H1 (cell line): ENCODE data around the gene CACNA1C. TPM values are rescaled to one million over a fixed set of nuclear protein-coding genes. Genes with fewer than 3 reads are reported as not detected.

Experiments
- CTCF ChIA-PET: fragments of 300-600 bp; sonication (Branson Sonifier 250); formaldehyde crosslinking; loops from one replicate; lab custom pipeline; 2021; ENCODE audit not compliant: partially characterized antibody; lab: Charles Lee
- POLR2A ChIA-PET: fragments of 300-600 bp; sonication (Branson Sonifier 250); formaldehyde crosslinking; loops from one replicate; lab custom pipeline; 2021; ENCODE audit warnings: inconsistent platforms; ENCODE audit not compliant: partially characterized antibody; lab: Charles Lee
- DNase-seq, 2 experiments: peaks; one replicate each; pipeline versions ENCODE4 v3.0.0 to v3.0.0-alpha.2; 2010 to 2022; ENCODE audit warnings: low spot score in 2 of 2, low read depth in 1 of 2, mixed read lengths in 1 of 2
- FAIRE-seq: peaks from 2 replicates; lab custom pipeline; 2011; peaks lifted over from hg19 to GRCh38; lab: Jason Lieb, UNC
- H2AFZ ChIP-seq: 2 replicates; pipeline ENCODE4 v1.8.1; 2012; ENCODE audit warnings: low read length, inconsistent platforms
- H2AK5ac ChIP-seq: 2 replicates; pipeline ENCODE4 v1.6.1; 2013; ENCODE audit warnings: low read depth, low read length
- H2BK120ac ChIP-seq: replicated peaks from 2 replicates; pipeline ENCODE3; 2013; ENCODE audit warnings: low read depth, low read length, inconsistent platforms
- H2BK12ac ChIP-seq: 2 replicates; pipeline ENCODE4 v1.6.1; 2013; ENCODE audit warnings: low read depth, low read length
- H2BK15ac ChIP-seq: 2 replicates; pipeline ENCODE4 v1.6.1; 2013; ENCODE audit warnings: low read length
- H2BK20ac ChIP-seq: 2 replicates; pipeline ENCODE4 v1.6.1; 2013; ENCODE audit warnings: low read length
- H2BK5ac ChIP-seq: 2 replicates; pipeline ENCODE4 v1.6.1; 2013; ENCODE audit warnings: low read depth, low read length
- H3K14ac ChIP-seq: 2 replicates; pipeline ENCODE4 v1.6.1; 2013; ENCODE audit warnings: inconsistent platforms; ENCODE audit not compliant: insufficient read length
- H3K18ac ChIP-seq: 2 replicates; pipeline ENCODE4 v1.6.1; 2013; ENCODE audit warnings: low read length; ENCODE audit errors: extremely low read depth
- H3K23ac ChIP-seq: 2 replicates; pipeline ENCODE4 v1.6.1; 2013; ENCODE audit warnings: inconsistent platforms; ENCODE audit not compliant: insufficient read length
- H3K23me2 ChIP-seq: 2 replicates; pipeline ENCODE4 v1.6.1; 2013; ENCODE audit warnings: low read depth, low read length
- H3K27ac ChIP-seq: 2 replicates; pipeline ENCODE4 v1.6.1; 2011; ENCODE audit warnings: low read depth, low read length, inconsistent platforms
- H3K27me3 ChIP-seq, 4 experiments: replicated peaks in 1 of 4; 1 replicate in 1 of 4; 2 replicates in 3 of 4; pipeline versions ENCODE4 v1.6.1 to v1.8.1; 2011 to 2013; ENCODE audit warnings: low read length in 3 of 4, mild to moderate bottlenecking in 3 of 4, inconsistent platforms in 2 of 4, mixed read lengths in 2 of 4, moderate library complexity in 1 of 4; ENCODE audit not compliant: control insufficient read depth in 3 of 4, insufficient read depth in 3 of 4; ENCODE audit errors: extremely low read depth in 1 of 4
- H3K36me3 ChIP-seq, 4 experiments: 2 replicates each; pipeline versions ENCODE4 v1.6.1 to v1.8.1; 2011 to 2013; ENCODE audit warnings: mild to moderate bottlenecking in 4 of 4, low read length in 3 of 4, moderate library complexity in 2 of 4, control low read depth in 1 of 4, inconsistent platforms in 1 of 4; ENCODE audit not compliant: insufficient read depth in 4 of 4, control insufficient read depth in 2 of 4
- H3K4ac ChIP-seq: replicated peaks from 2 replicates; pipeline ENCODE3; 2013; ENCODE audit warnings: low read length, low read depth, mixed read lengths, inconsistent platforms; ENCODE audit not compliant: insufficient read length
- H3K4me1 ChIP-seq, 4 experiments: replicated peaks in 1 of 4; 1 replicate in 1 of 4; 2 replicates in 3 of 4; pipeline versions ENCODE4 v1.6.1 to v1.8.1; 2011 to 2013; ENCODE audit warnings: low read length in 3 of 4, inconsistent platforms in 2 of 4, mixed read lengths in 1 of 4; ENCODE audit not compliant: insufficient read depth in 4 of 4, control insufficient read depth in 3 of 4
- H3K4me2 ChIP-seq, 2 experiments: 2 replicates each; pipeline versions ENCODE4 v1.6.1 to v1.8.1; 2011 to 2013; ENCODE audit warnings: low read depth in 2 of 2, low read length in 2 of 2, control low read depth in 1 of 2, inconsistent platforms in 1 of 2, mild to moderate bottlenecking in 1 of 2; ENCODE audit not compliant: insufficient read depth in 1 of 2
- H3K4me3 ChIP-seq, 4 experiments: fragments of 200-600, 300-600 bp in 1 of 4; sonication (generic), shearing (Covaris generic), sonication (Bioruptor Twin) in 1 of 4; 2 replicates each; pipeline versions ENCODE4 v1.5.1 to v1.8.1; 2011 to 2016; ENCODE audit warnings: low read length in 4 of 4, low read depth in 3 of 4, control low read depth in 2 of 4, inconsistent platforms in 2 of 4, mild to moderate bottlenecking in 2 of 4, mixed read lengths in 1 of 4, moderate library complexity in 1 of 4; ENCODE audit not compliant: insufficient read depth in 2 of 4; ENCODE audit errors: extremely low read depth in 1 of 4
- H3K56ac ChIP-seq: replicated peaks from 2 replicates; pipeline ENCODE3; 2013; ENCODE audit warnings: low read depth, mild to moderate bottlenecking, mixed read lengths, low read length, inconsistent platforms; ENCODE audit not compliant: insufficient read length
- H3K79me1 ChIP-seq: 2 replicates; pipeline ENCODE4 v1.6.1; 2013; ENCODE audit warnings: low read depth, low read length, control low read depth
- H3K79me2 ChIP-seq, 2 experiments: 2 replicates each; pipeline versions ENCODE4 v1.6.1 to v1.8.1; 2012 to 2013; ENCODE audit warnings: low read length in 2 of 2, mild to moderate bottlenecking in 2 of 2, inconsistent platforms in 1 of 2; ENCODE audit not compliant: insufficient read depth in 2 of 2, control insufficient read depth in 1 of 2
- H3K9ac ChIP-seq, 4 experiments: replicated peaks in 1 of 4; 1 replicate in 1 of 4; 2 replicates in 3 of 4; pipeline versions ENCODE4 v1.6.1 to v1.8.1; 2011 to 2013; ENCODE audit warnings: low read depth in 3 of 4, low read length in 3 of 4, control low read depth in 2 of 4, mild to moderate bottlenecking in 2 of 4, moderate library complexity in 2 of 4, inconsistent platforms in 1 of 4; ENCODE audit errors: extremely low read depth in 1 of 4
- H3K9me3 ChIP-seq, 2 experiments: 2 replicates each; pipeline versions ENCODE4 v1.6.1 to v1.8.1; 2012 to 2013; ENCODE audit warnings: mild to moderate bottlenecking in 2 of 2, moderate library complexity in 2 of 2, control low read depth in 1 of 2, inconsistent platforms in 1 of 2, low read depth in 1 of 2, low read length in 1 of 2, mixed read lengths in 1 of 2; ENCODE audit not compliant: insufficient read depth in 2 of 2
- H4K20me1 ChIP-seq, 2 experiments: replicated peaks in 1 of 2; 2 replicates each; pipeline versions ENCODE3 to v1.8.1; 2011 to 2013; ENCODE audit warnings: inconsistent platforms in 2 of 2, low read length in 2 of 2, mild to moderate bottlenecking in 1 of 2; ENCODE audit not compliant: insufficient read depth in 2 of 2, control insufficient read depth in 1 of 2
- H4K5ac ChIP-seq: 2 replicates; pipeline ENCODE4 v1.6.1; 2013; ENCODE audit warnings: low read length, low read depth, mixed read lengths, inconsistent platforms; ENCODE audit not compliant: insufficient read length
- H4K8ac ChIP-seq: 2 replicates; pipeline ENCODE4 v1.8.0; 2013; ENCODE audit warnings: mild to moderate bottlenecking, moderate library complexity, low read length, inconsistent platforms; ENCODE audit not compliant: insufficient read depth; ENCODE audit errors: extremely low read depth
- H4K91ac ChIP-seq: replicated peaks from 2 replicates; pipeline ENCODE3; 2013; ENCODE audit warnings: low read length, mixed read lengths, inconsistent platforms; ENCODE audit not compliant: insufficient read length
- ASH2L ChIP-seq: fragments of 200-600, 300-600 bp; sonication (generic); IDR thresholded peaks from one replicate; pipeline ENCODE4 v1.7.1; 2017; ENCODE audit warnings: low read length
- CBX8 ChIP-seq: fragments of 300-800, 300-1000 bp; sonication (generic); IDR thresholded peaks from 2 replicates; pipeline ENCODE4 v1.7.1; 2016; ENCODE audit warnings: low read depth, low read length, borderline replicate concordance
- GTF2F1 ChIP-seq: IDR thresholded peaks from 2 replicates; pipeline ENCODE4 v1.6.1; 2012; ENCODE audit warnings: low read depth, low read length, improper control_type of control experiment, borderline replicate concordance
- KDM4A ChIP-seq: IDR thresholded peaks from one replicate; pipeline ENCODE4 v1.7.1; 2012; ENCODE audit warnings: low read depth, mild to moderate bottlenecking, moderate library complexity, low read length, inconsistent platforms; ENCODE audit not compliant: severe bottlenecking
- RAD21 ChIP-seq, 2 experiments: IDR thresholded peaks in 1 of 2; conservative IDR thresholded peaks in 1 of 2; 2 replicates each; pipeline ENCODE4 v1.6.1; 2011; ENCODE audit warnings: low read depth in 2 of 2, low read length in 2 of 2, improper control_type of control experiment in 1 of 2, inconsistent platforms in 1 of 2, mild to moderate bottlenecking in 1 of 2, moderate library complexity in 1 of 2
- RXRA ChIP-seq: IDR thresholded peaks from 2 replicates; pipeline ENCODE4 v1.6.1; 2011; ENCODE audit warnings: low read depth, mild to moderate bottlenecking, low read length, moderate library complexity; ENCODE audit not compliant: insufficient read depth
- SIX5 ChIP-seq: IDR thresholded peaks from 2 replicates; pipeline ENCODE4 v1.6.1; 2011; ENCODE audit warnings: mild to moderate bottlenecking, low read depth, low read length
- TCF12 ChIP-seq: IDR thresholded peaks from 2 replicates; pipeline ENCODE4 v1.6.1; 2011; ENCODE audit warnings: low read depth, mild to moderate bottlenecking, low read length
- WGBS, 2 experiments: shearing (Covaris generic) in 1 of 2; methylation state at CpG; one replicate each; pipeline versions ENCODE4 v1.1.6 to v1.1.7; 2013 to 2015; ENCODE audit warnings: low lambda C conversion rate in 2 of 2, mixed read lengths in 2 of 2, inconsistent platforms in 1 of 2, low coverage in 1 of 2, missing lambda C conversion rate in 1 of 2; ENCODE audit not compliant: insufficient replicate concordance in 2 of 2, insufficient coverage in 1 of 2, insufficient read length in 1 of 2; ENCODE audit errors: extremely low coverage in 1 of 2, missing lambda C conversion rate in 1 of 2; 5-methylcytosine and 5-hydroxymethylcytosine counted together
- polyA plus RNA-seq, 7 experiments: library from polyadenylated mRNA; depleted of rRNA in 3 of 7; stranded (reverse) in 5 of 7; unstranded in 2 of 7; fragments of >200 nt in 5 of 7; fragments of 200-250 nt in 2 of 7; gene quantifications; 1 replicate in 5 of 7; 2 replicates in 1 of 7; 4 replicates in 1 of 7; pipeline versions ENCODE4 v1.2.1 to v1.2.3, GENCODE V29; 2011 to 2013; ENCODE audit warnings: missing spikeins in 2 of 7, mixed read lengths in 2 of 7
- total RNA-seq: library from RNA; stranded (reverse); fragmentation: NEBNext Ultra II Directional; extraction: Animal tissue kit (Norgen Biotek cat#: 25700); gene quantifications from 2 replicates; pipeline ENCODE4 v1.2.1, GENCODE V29; 2021

Gene CACNA1C
- total and polyA plus RNA-seq, 2 of the 8 experiments (the other 6 are each of a cell fraction or from before 2014, with no cell fraction given) = 1.3 TPM

- WGBS, 2 experiments = 93% methylated on average over 3 of the region's 3 CpGs; no CpG with 5 or more reads in 1 of the 2 experiments
- Histone ChIP-seq H3K23me2 (no peaks in the 10 kb centered on the region), H3K14ac (no peak overlapping the region), H3K9ac (no peak overlapping the region), H3K79me1 (no peaks in the 10 kb centered on the region), H3K9me3 (0 out of 4 replicates have a peak, but pooled peaks cover 0 to 2% of the 10 kb centered on the region in 2 experiments), H3K27ac (no peak overlapping the region), H3K56ac (no peak overlapping the region), H3K36me3 (no peaks in the 10 kb centered on the region), H3K4me2 (no peak overlapping the region), H2AK5ac (no peak overlapping the region), H2BK20ac (no peak overlapping the region), H3K23ac (no peak overlapping the region), H2BK5ac (no peak overlapping the region), H3K18ac (no peak overlapping the region), H3K4me1 (peaks cover 0 to 4% (median 0%) of the 10 kb centered on the region in 4 experiments; a peak in 1 of 7 replicates), H2BK15ac (no peak overlapping the region), H3K4me3 (no peak overlapping the region), H2BK12ac (no peak overlapping the region), H2BK120ac (no peak overlapping the region), H4K20me1 (peaks cover 0 to 2% of the 10 kb centered on the region in 2 experiments), H4K91ac (no peak overlapping the region), H3K4ac (no peak overlapping the region), H4K5ac (no peak overlapping the region), H2AFZ (no peak overlapping the region), H3K79me2 (no peaks in the 10 kb centered on the region), H4K8ac (no peak overlapping the region), H3K27me3 (no peaks in the 10 kb centered on the region)
- no peak for DNase-seq
- ChIA-PET POLR2A (no interaction called here), CTCF (interaction anchor here (0.8 to 1.9 kb wide), 6 partner anchors 9 to 174 kb away, joined by 3 to 6 read pairs (median 3); no protein-coding TSS in a partner anchor)
- FAIRE-seq = no peak
- no peak for TF ChIP-seq KDM4A
- no peak for TF ChIP-seq RAD21 (IDR thresholded peaks at IDR 0.05 in 1 of 2, conservative IDR thresholded peaks at IDR 0.05 in 1 of 2; ENCODE audit: low read depth in 2 of 2, low read length in 2 of 2)
- TF ChIP-seq CBX8 = no peak
- no peak for TF ChIP-seq GTF2F1
- TF ChIP-seq TCF12 = no peak
- no peak for TF ChIP-seq SIX5
- no peak for TF ChIP-seq RXRA
- TF ChIP-seq ASH2L = no peak
Measured at GRCh38 chr12:2231956-2232355, 179.2 kb downstream of the CACNA1C start.
